ENCODE results near the gene MYLK. TPM values are rescaled to one million over a fixed set of nuclear protein-coding genes. Genes with fewer than 3 reads are reported as not detected.

MYLK gene
- total and polyA plus RNA-seq, 10 of the 15 experiments (the other 5 are each of a cell fraction or from before 2014, with no cell fraction given), result 0.04 to 1.6 (median 0.42) TPM; not detected in 1

GRCh38 chr3:123881771-123882170, 2.4 kb downstream of the MYLK start:
- SMC1A ChIA-PET (ENCODE audit: uncharacterized antibody, unreplicated experiment), result no interaction called here
- in situ Hi-C loops (cut with MboI), result no loop called here
- RAD21 ChIA-PET (ENCODE audit: unreplicated experiment), result no interaction called here
- CTCF ChIA-PET, result no interaction called here
- WGBS (ENCODE audit: insufficient coverage, insufficient replicate concordance, low lambda C conversion rate, missing lambda C conversion rate), result 57% methylated on average over 2 of the region's 2 CpGs
- Histone ChIP-seq H3K9me3 (replicated peaks; ENCODE audit: control insufficient read depth, insufficient read depth, low read length) (no peaks in the 10 kb centered on the region), H2AFZ (ENCODE audit: control insufficient read depth, low read depth, low read length) (no peak overlapping the region), H3K4me2 (ENCODE audit: control insufficient read depth, insufficient read depth) (no peak overlapping the region), H3K4me3 (no peak overlapping the region), H3K27ac (ENCODE audit: control insufficient read depth, insufficient read depth) (no peak overlapping the region), H4K20me1 (ENCODE audit: control insufficient read depth, insufficient read depth) (no peaks in the 10 kb centered on the region), H3K9ac (ENCODE audit: control insufficient read depth, insufficient read depth, low read length) (no peak overlapping the region), H3K27me3 (replicated peaks in 1 of 2; ENCODE audit: control insufficient read depth in 2 of 2, insufficient read depth in 2 of 2, low read length in 1 of 2) (peaks cover 1 to 5% of the 10 kb centered on the region in 2 experiments; a peak in 2 of 4 replicates), H3K36me3 (ENCODE audit: control insufficient read depth in 2 of 2, insufficient read depth in 2 of 2, low read length in 1 of 2) (no peaks in the 10 kb centered on the region), H3K79me2 (ENCODE audit: control insufficient read depth, insufficient read depth, low read length) (no peaks in the 10 kb centered on the region), H3K4me1 (ENCODE audit: control insufficient read depth, insufficient read depth, low read length) (no peaks in the 10 kb centered on the region)
- POLR2A ChIA-PET, result no interaction called here
- intact Hi-C loops (cut with micrococcal nuclease; ENCODE audit: unreplicated experiment), result loop anchor here (5.0 kb wide), 1 partner anchor 101 kb away; no protein-coding TSS in a partner anchor
- FAIRE-seq (no peak), DNase-seq (ENCODE audit: low read depth, low spot score) (no peak), ATAC-seq (no peak)
- BruUV-seq (replicated peaks), result no TSS peak
- TF ChIP-seq BRCA1 (IDR thresholded peaks at IDR 0.05; ENCODE audit: low read depth, low read length), result no peak
- no peak for TF ChIP-seq USF1 (IDR thresholded peaks at IDR 0.05; ENCODE audit: borderline replicate concordance, extremely low read length, insufficient read depth, low read depth, low read length)
- TF ChIP-seq MAX (IDR thresholded peaks at IDR 0.05; ENCODE audit: low read depth, low read length), result no peak
- no peak for TF ChIP-seq ZNF622 (IDR thresholded peaks at IDR 0.05)
- TF ChIP-seq NFYA (IDR thresholded peaks at IDR 0.05; ENCODE audit: borderline replicate concordance, low read depth, low read length), result no peak
- TF ChIP-seq, protein P1, sequence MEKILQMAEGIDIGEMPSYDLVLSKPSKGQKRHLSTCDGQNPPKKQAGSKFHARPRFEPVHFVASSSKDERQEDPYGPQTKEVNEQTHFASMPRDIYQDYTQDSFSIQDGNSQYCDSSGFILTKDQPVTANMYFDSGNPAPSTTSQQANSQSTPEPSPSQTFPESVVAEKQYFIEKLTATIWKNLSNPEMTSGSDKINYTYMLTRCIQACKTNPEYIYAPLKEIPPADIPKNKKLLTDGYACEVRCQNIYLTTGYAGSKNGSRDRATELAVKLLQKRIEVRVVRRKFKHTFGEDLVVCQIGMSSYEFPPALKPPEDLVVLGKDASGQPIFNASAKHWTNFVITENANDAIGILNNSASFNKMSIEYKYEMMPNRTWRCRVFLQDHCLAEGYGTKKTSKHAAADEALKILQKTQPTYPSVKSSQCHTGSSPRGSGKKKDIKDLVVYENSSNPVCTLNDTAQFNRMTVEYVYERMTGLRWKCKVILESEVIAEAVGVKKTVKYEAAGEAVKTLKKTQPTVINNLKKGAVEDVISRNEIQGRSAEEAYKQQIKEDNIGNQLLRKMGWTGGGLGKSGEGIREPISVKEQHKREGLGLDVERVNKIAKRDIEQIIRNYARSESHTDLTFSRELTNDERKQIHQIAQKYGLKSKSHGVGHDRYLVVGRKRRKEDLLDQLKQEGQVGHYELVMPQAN (conservative IDR thresholded peaks at IDR 0.05), result no peak
- no peak for TF ChIP-seq IRF4 (IDR thresholded peaks at IDR 0.05; ENCODE audit: low read depth, low read length)
- no peak for TF ChIP-seq CUX1 (IDR thresholded peaks at IDR 0.05; ENCODE audit: insufficient replicate concordance, low read depth, low read length)
- no peak for TF ChIP-seq SIX5 (IDR thresholded peaks at IDR 0.05; ENCODE audit: low read depth, low read length, severe bottlenecking)
- TF ChIP-seq SUZ12 (IDR thresholded peaks at IDR 0.05; ENCODE audit: unreplicated experiment), result no peak
- TF ChIP-seq SUPT20H (IDR thresholded peaks at IDR 0.05; ENCODE audit: borderline replicate concordance, control insufficient read depth, low read depth, low read length), result no peak
- no peak for TF ChIP-seq ZNF384 (IDR thresholded peaks at IDR 0.05; ENCODE audit: borderline replicate concordance, low read depth, low read length)
- no peak for TF ChIP-seq WRNIP1 (IDR thresholded peaks at IDR 0.05; ENCODE audit: borderline replicate concordance, low read depth, low read length)
- TF ChIP-seq NR2C1 (IDR thresholded peaks at IDR 0.05), result no peak
